ENCODE measurements around the gene STX1A.
"Not testable (repeated sequence)": the region's sequence is repeated elsewhere in the genome, so short reads cannot be mapped to it uniquely, and the experiment has no call there.

STX1A gene

GRCh38 chr7:73735528-73735905, 16.0 kb upstream of the STX1A start:
- no peak for DNase-seq (ENCODE audit: low spot score)

- peak; percentile 84 for DNase-seq (ENCODE audit: low spot score)
Observed at GRCh38 chr7:73734619-73735527, 15.4 kb upstream of the STX1A start.

GRCh38 chr7:73732397-73732796, 12.9 kb upstream of the STX1A start:
- no peak for DNase-seq (ENCODE audit: low spot score)

- no peak for DNase-seq (ENCODE audit: low spot score)
Observed at GRCh38 chr7:73730485-73730884, 11.0 kb upstream of the STX1A start.

- no peak for DNase-seq (ENCODE audit: low spot score)
Observed at GRCh38 chr7:73728551-73728950, 9.1 kb upstream of the STX1A start.

- no peak for DNase-seq (ENCODE audit: low spot score)
Observed at GRCh38 chr7:73727952-73728351, 8.5 kb upstream of the STX1A start.

- DNase-seq (ENCODE audit: low spot score): no peak
Observed at GRCh38 chr7:73726083-73726466, 6.6 kb upstream of the STX1A start.

GRCh38 chr7:73723813-73724212, 4.3 kb upstream of the STX1A start:
- no peak for DNase-seq (ENCODE audit: low spot score)

- no peak for DNase-seq (ENCODE audit: low spot score)
Observed at GRCh38 chr7:73722785-73723184, 3.3 kb upstream of the STX1A start.

- not testable (repeated sequence) for DNase-seq (ENCODE audit: low spot score)
Observed at GRCh38 chr7:73722182-73722581, 2.7 kb upstream of the STX1A start.

- DNase-seq (ENCODE audit: low spot score): no peak
Observed at GRCh38 chr7:73721377-73721817, 1.9 kb upstream of the STX1A start.

- not testable (repeated sequence) for DNase-seq (ENCODE audit: low spot score)
Observed at GRCh38 chr7:73720443-73720842, 974 bp upstream of the STX1A start.

GRCh38 chr7:73719806-73720169, 319 bp upstream of the STX1A start:
- no peak for DNase-seq (ENCODE audit: low spot score)

- DNase-seq (ENCODE audit: low spot score): no peak
Observed at GRCh38 chr7:73718438-73718881, 1.0 kb downstream of the STX1A start.

- DNase-seq (ENCODE audit: low spot score): peak; percentile 95
Observed at GRCh38 chr7:73717991-73718405, 1.5 kb downstream of the STX1A start.

- no peak for DNase-seq (ENCODE audit: low spot score)
Observed at GRCh38 chr7:73717025-73717807, 2.3 kb downstream of the STX1A start.

- DNase-seq (ENCODE audit: low spot score): no peak
Observed at GRCh38 chr7:73716318-73716890, 3.1 kb downstream of the STX1A start.

- DNase-seq (ENCODE audit: low spot score): peak; percentile 94
Observed at GRCh38 chr7:73715648-73716317, 3.7 kb downstream of the STX1A start.

GRCh38 chr7:73713319-73713718, 6.2 kb downstream of the STX1A start:
- DNase-seq (ENCODE audit: low spot score): not testable (repeated sequence)

- no peak for DNase-seq (ENCODE audit: low spot score)
Observed at GRCh38 chr7:73712773-73713172, 6.7 kb downstream of the STX1A start.

- DNase-seq (ENCODE audit: low spot score): no peak
Observed at GRCh38 chr7:73708961-73709549, 10.4 kb downstream of the STX1A start.
